SKM-1 (cell line): ENCODE measurements around the gene MAPK8IP3.
"Not testable (repeated sequence)": the region's sequence is repeated elsewhere in the genome, so short reads cannot be mapped to it uniquely, and the experiment has no call there.

Experiments used
- DNase-seq: peaks from one replicate; lab custom pipeline; 2025; ENCODE audit not compliant: unreplicated experiment; lab: John Stamatoyannopoulos, UW

Gene MAPK8IP3

DNA sequence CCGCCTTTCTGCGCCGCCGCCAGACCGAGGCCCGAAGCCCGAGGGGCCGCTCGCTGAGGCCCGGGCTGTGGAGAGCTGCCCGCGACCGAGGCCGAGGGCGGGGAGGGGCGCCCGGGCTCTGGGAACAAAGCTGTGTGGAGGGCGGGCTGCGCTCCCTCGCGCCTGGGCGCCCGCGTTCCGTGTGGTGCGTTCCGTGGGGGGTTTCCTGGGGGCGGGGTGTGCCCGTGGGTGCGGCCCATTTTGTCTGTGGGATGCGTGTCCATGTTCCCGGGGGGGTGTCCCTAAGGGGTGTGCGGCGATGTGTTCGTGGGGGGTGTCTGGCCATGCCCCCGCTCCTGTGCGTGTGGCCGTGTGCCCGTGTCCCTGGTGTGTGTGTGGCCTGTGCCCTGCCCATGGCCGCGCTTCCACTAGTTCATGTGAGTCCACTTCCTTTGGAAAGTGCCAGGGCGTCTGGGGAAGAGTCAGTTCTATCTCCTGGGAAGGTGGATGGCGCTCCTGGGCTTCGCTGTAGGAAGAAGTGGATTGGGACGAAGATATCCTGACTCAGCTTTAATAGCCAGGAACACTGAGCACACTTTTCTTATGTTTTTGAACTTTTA lies 27.4 kb upstream of the MAPK8IP3 start:
- DNase-seq: no peak

DNA sequence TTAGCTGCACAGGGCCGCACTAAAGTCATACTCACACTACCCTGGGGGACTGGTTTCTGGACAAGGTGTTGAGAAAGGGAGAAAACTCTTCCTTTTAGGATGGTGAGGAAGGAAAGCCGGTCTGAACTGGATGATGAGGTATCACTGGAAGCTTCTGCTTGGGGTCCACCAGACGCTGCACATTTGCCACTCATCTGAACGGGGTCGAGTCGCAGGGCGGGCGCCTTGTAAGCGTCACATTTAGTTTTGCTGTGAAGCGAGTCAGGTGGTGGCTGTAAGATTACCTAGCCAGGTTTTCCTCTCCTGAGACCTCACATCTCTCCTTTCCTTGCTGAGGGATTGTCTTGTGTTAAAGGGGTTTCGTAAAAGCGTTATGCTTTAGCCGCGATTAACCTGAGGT lies 25.6 kb upstream of the MAPK8IP3 start:
- no peak for DNase-seq

DNA sequence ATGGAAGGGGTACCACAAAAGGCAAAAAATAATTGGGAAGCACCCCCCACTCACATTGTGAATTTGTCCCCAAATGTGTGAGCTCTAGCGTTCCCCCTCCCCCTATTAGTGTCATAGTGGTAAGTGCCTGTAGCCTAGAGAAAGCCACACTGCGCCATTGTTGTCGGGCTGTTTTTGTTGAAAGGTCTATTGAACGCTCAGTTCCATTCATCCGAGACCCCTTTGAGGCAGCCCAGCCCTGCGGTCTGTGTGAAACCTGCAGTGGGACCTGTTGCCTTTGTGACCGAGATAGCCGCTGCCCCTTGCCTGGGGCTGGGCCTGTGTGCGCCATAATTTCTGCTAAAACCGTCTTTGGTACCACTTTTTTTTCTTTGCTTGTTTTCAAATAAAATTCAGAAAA lies 25.0 kb upstream of the MAPK8IP3 start:
- DNase-seq: no peak

DNA sequence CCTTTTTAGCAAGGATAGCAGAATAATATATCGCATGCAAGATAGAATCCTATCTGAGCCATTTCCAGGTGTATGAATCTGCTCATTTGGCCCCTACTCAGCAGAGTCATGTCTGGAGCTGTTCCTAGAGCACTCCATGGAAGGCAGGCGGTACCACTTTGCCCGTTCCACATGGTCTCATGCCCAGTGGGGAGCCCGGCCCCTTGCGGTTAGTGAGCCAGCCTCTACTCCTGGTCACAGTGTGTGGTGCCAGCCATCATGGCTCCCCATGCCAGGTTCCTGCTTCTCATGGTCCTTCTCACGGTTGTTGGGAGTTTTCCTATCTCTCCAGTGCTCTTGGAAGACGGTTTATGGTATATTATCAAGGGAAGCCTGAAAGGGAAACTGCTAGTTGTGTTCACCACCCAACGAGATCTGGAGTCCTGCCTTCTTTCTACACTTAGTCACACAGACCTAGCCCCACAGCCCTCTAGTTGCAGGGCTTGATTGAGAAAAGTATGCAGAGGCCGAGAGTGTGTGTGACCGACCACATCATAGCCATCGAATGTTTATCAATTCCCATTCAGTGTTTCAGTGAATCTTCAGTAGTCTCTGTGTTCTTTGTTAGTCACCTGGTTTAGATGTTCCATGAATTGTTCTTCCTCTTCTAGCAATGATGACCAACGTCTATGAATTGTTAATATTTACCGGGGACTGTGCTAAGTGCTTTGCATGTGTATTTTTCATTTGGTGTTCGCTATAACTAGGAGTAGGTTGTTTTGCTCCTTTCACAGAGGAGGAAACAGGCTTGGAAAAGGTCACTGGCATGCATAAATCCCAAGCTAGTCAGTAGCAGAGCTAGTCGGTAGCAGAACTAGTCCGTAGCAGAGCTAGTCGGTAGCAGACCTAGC lies 18.3 kb upstream of the MAPK8IP3 start:
- DNase-seq: no peak

DNA sequence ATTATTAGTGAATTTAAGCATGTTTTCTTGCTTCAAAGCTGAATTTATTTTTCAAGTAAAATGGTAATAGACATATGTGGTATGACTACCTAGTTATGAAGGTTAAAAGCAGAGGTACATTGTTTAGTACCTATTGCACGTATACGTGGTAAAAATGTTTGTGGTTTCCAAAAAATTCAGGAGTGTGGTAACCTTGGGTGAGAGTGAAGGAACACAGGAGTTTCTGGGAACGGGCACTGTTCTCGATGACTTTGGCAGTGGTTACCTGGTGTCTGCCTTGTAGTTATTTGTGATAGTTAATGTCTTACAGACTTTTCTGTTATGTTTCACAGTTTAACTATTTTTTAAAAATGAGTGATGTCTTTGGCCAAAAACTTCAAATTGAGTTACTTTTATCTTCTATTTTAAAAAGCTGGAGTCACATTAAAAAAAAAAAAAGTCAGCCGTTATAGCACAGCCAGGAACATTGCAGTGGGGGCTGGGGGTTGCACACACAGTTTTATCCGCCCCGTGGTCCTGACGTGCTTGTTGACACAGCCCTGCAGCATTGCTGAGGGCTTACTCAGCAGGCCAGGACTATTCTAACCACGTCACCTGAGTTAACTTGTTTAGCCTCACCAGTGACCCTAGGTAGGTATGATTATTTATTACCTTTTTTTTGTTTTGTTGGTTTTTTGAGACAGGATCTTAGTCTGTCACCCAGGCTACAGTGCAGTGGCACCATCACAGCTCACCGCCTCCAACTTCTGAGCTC lies 17.0 kb upstream of the MAPK8IP3 start:
- no peak for DNase-seq

DNA sequence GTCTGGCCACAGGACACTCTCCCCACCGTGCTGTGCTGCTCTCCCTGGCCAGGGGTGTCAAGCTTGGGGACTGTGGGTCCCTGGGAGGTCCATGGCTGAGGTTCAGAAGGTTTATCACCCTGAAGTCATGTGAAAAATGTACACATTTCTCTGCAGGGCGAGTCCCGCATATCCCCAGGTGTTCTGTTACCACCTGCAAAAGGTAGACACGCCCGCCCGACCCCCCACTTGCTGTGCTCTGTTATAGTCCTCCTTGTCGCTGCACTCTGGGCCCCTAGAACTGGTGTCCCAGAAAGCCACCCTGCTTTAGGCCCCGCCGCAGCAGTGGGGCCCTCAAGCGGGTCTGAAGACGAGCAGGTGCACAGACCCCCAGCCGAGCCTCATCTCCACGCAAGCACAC lies 16.1 kb upstream of the MAPK8IP3 start:
- no peak for DNase-seq

DNA sequence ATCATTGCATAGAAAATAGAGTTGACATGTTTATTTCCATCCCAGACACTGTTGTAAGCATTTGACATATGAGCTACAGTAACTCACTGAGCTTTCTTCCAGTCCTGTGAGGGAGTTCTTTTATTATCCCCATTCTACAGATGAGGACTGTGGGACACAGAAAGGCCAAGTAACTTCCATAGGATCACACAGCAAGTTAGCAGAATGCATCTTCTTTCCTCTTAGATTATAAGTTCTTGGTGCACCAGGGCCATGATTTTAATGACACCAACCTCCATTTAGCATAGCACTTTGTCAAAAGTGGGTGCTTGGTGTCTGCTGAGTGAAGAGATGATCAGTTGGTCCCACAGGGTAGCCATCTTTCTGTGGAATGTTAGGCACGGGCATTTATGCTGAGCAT lies 15.2 kb upstream of the MAPK8IP3 start:
- DNase-seq: no peak

DNA sequence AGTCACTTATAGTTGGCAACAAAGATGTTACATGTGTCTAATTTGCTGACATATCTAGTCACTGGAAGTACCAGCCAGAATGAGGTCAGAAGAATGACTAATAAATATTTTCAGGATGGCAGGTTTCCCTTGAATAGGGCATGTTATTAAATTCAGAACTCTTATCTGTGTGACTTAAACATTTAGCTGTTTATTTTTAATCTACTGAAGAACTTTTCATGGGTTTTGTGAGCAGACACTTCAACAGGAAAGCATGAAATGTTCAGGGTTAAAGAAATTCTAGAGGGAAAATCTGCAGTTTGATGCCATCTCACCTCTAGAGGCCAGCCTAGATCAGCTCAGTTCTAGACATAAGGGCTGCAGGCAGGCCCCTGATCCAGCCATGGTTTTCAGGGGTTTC lies 14.7 kb upstream of the MAPK8IP3 start:
- DNase-seq: no peak

DNA sequence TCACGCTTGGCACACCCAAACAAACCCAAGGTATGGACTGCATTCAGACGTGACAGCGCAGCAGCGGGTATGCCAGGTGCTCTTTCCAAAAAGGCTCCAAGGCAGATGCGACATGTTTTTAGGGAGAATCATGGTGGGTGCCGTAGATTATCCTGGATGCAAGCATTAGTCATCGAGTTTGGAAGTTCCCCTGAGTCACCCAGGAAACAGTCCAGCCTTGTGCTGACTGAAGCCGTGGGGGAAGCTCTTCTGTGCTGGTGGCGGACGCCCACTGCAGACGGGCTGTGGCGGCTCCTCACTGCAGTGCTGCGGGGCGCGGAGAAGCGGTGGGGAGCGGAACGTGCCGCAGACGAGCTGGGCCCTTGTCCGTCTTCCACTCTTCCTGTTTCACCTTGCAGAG lies 14.0 kb upstream of the MAPK8IP3 start:
- DNase-seq: no peak

DNA sequence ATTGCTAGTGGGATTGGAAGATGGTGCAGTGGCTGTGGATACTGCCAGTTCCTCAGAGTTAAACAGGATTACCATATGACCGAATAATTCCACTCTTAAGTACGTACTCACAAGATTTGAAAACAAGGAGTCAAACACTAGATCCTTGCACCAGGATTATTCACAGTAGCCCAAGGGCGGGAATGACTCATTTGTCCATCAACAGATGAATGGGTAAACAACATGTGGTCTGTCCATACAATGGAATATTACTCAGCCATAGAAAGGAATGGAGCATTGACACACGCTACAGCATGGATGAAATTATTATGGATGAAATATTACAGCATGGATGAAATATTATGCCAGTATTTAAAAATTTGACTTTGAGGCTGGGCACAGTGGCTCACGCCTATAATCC lies 9.1 kb upstream of the MAPK8IP3 start:
- no peak for DNase-seq

DNA sequence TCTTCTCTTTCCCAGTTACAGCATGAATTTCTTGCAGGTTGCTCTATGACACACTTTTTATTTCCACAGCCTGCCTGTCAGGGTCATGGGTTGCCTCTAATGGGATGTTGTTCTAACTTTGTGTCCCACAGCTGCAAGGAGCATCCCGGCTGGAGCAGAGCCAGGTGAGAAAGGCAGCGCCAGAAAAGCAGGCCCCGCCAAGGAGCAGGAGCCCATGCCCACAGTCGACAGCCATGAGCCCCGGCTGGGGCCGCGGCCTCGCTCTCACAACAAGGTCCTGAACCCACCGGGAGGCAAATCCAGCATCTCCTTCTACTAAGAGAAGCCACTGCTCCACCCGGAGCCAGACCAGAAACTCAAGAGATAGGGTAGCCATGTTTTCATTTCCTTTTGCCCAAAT lies 7.3 kb upstream of the MAPK8IP3 start:
- DNase-seq: no peak

DNA sequence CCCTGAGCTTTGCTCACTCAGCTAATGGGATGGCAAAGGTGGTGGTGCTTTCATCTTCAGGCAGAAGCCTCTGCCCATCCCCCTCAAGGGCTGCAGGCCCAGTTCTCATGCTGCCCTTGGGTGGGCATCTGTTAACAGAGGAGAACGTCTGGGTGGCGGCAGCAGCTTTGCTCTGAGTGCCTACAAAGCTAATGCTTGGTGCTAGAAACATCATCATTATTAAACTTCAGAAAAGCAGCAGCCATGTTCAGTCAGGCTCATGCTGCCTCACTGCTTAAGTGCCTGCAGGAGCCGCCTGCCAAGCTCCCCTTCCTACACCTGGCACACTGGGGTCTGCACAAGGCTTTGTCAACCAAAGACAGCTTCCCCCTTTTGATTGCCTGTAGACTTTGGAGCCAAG lies 5.7 kb upstream of the MAPK8IP3 start:
- DNase-seq: no peak

DNA sequence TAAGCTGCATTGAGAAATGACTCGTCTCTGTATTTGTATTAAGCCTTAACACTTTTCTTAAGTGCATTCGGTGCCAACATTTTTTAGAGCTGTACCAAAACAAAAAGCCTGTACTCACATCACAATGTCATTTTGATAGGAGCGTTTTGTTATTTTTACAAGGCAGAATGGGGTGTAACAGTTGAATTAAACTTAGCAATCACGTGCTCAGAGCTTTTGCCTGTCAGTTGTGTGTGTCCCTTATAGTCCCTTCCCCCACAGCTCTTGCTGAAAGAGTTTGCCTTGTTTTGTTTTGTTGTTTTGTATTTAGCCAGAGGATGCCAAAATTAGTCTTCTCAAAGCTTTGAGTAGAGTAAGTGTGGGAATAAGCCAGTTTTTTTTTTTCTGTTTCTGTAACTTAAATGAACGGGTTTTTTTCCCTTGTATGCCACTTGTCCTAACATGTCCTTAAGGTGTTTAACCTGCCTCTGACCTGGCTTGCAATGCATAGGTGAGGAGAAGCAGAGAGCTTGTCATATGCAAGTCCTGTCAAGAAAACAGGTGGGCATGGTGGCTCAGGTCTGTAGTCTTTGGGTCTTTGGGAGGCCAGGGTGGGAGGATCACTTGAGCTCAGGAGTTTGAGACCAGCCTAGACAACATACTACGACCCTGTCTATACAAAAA lies 4.6 kb upstream of the MAPK8IP3 start:
- DNase-seq: no peak

DNA sequence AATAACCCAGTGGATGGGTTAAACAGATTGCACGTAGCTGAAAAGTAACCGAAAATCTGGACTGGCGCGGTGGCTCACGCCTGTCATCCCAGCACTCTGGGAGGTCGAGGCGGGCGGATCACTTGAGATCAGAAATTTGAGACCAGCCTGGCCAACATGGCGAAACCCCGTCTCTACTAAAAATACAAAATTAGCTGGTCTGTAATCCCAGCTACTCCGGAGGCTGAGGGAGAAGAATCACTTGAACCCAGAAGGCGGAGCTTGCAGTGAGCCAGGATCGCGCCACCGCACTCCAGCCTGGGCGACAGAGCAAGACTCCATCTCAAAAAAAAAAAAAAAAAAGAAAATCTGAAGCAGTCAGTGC lies 689 bp upstream of the MAPK8IP3 start:
- not testable (repeated sequence) for DNase-seq

DNA sequence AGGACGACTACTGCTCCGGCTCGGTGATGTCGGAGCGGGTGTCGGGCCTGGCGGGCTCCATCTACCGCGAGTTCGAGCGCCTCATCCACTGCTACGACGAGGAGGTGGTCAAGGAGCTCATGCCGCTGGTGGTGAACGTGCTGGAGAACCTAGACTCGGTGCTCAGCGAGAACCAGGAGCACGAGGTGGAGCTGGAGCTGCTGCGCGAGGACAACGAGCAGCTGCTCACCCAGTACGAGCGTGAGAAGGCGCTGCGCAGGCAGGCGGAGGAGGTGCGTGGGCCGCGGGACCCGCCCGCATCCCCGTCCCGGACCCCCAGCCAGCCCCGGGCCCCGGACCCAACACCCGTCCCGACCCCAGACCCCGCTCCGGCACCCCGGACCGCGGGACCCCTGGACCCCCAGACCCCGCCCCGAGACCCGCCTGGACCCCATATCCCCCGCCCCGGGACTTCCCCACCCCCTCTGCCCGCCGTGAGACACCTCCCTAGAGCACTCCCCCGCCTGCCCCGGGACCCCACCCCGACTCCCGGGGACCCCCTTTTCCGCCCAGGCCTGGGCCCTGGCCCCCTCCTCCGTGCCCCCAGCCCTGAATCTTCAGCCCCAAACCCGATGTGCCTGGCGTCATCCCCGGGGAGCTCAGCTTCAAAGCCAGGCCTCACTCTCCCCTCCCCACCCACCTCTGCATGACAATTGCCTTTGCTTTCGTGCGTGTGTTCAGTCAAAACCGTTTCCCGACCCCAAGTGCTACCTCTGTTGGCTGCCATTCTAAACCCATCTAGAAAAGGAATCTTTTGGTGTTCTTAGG lies 594 bp downstream of the MAPK8IP3 start:
- DNase-seq: no peak

DNA sequence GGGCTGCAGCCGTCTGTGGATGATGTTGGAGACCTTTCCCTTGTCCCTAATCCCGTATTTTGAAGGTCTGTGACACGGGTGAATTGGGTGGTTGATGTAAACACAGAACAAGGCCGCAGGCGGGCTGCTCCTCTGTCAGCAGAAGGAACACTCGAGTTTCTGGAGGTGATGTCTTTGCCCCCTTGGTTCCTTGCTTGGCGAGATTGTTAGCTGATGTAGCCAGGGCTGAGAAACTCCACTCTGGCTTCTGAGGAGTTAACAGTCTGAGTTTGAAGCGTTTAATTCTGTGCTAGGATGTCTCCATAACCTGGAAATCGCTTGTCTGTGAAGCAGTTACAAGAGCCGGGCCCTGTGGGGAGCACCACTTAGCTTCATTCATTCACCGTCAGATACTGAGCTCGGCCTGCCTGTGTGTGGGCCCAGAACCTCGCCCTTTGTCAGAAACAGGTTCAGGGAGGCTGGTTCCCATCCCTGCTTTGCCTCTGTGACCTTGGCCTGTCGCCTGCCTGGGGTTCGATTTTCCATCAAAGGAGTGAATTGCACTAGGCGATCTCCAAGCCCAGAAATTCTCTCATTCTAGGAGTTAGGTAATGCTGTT lies 1.3 kb downstream of the MAPK8IP3 start:
- no peak for DNase-seq

DNA sequence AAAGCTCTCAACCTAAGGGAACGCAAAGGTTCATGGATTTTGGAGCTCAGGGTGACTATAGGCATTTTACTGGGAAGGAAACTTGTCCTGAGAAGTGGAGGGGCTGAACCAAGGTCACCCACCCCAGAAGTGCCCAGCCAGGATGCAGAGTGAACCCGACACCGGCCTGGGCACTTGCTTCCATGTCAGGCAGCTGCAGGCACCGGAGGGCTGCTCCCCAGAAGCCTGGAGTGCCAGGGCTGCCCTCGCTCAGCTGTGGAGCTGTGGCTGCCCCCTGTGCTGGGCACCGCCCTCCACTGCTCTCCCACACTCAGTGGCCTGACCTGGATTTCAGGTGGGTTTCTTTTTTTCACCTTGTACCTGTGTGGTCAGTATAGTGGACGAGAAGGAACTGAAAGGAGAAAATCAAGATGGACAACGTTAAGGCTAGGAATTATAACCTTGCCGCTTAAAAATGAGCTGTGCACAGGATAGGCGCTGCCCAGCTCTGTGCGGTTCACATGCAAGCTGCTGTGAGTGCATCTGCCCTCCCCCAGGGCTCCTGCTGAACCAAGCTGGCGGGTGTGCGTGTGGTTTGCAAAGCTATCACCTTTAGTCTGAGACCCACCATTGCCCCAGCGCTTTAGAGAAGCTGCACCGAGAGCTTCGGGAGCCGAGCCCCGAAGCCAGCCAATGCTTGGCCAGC lies 2.2 kb downstream of the MAPK8IP3 start:
- DNase-seq: no peak

DNA sequence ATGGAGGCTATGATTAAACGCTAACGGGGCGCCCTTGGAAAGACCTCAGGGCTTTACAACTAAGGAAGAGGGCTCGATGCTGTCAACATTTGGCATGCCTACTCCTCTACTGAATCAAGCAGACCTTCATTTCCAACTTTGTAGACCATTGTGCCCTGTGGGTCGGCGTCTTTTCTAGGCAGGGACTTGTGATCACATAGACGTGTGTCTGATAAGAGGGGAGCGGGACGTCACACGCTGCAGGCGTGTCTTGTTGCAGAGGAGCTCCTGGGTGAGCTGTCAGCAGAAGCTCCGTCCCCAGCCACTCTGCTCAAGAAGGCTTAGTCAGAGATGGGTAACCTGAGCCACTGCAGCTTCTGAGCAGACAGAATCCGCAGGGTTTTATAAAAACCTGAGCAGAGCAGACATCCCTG lies 2.8 kb downstream of the MAPK8IP3 start:
- no peak for DNase-seq

DNA sequence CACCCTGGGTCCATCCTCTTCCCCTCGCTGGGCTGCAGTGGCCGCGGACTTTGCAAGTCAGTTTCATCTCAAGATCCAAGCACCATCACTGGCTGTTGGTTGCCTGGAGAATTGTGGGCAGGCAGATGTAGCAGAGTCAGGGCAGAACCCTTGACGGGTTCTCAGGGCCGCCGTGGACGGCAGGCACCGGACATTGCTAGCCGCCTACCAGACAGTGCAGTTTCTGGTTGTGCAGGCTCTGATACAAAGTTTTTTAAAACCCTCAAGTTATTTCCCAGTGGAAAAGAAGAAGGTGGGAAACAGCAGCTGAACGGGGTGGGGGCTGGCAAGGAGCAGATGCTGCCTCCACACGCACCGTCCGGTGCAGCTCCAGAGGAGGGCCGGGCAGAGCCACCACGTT lies 3.4 kb downstream of the MAPK8IP3 start:
- DNase-seq: no peak
